GM12878 (cell line): ENCODE data around the gene POFUT2.

ENCODE experiments used
- FOXK2 ChIP-seq: fragments of 450-650 bp; IDR thresholded peaks from 2 replicates; pipeline ENCODE4 v1.6.1; 2017; ENCODE audit warnings: mild to moderate bottlenecking, moderate library complexity
- HDGF ChIP-seq: fragments of 450-650 bp; IDR thresholded peaks from 2 replicates; pipeline ENCODE4 v1.6.1; 2016; ENCODE audit warnings: antibody characterized with exemption
- NFYA ChIP-seq: IDR thresholded peaks from 2 replicates; pipeline ENCODE4 v1.6.1; 2011; ENCODE audit warnings: low read depth, mild to moderate bottlenecking, low read length, improper control_type of control experiment, borderline replicate concordance
- TF ChIP-seq, protein P1 (sequence below), 3 experiments: IDR thresholded peaks in 2 of 3; conservative IDR thresholded peaks in 1 of 3; 2 replicates each; pipeline ENCODE4 v1.5.1; 2011; ENCODE audit warnings: low read depth in 3 of 3, low read length in 3 of 3, mild to moderate bottlenecking in 3 of 3, control low read depth in 2 of 3, moderate library complexity in 2 of 3, inconsistent platforms in 1 of 3, mixed read lengths in 1 of 3; ENCODE audit not compliant: control insufficient read depth in 2 of 3, insufficient read depth in 1 of 3; ENCODE audit errors: extremely low read depth in 1 of 3

DNA sequence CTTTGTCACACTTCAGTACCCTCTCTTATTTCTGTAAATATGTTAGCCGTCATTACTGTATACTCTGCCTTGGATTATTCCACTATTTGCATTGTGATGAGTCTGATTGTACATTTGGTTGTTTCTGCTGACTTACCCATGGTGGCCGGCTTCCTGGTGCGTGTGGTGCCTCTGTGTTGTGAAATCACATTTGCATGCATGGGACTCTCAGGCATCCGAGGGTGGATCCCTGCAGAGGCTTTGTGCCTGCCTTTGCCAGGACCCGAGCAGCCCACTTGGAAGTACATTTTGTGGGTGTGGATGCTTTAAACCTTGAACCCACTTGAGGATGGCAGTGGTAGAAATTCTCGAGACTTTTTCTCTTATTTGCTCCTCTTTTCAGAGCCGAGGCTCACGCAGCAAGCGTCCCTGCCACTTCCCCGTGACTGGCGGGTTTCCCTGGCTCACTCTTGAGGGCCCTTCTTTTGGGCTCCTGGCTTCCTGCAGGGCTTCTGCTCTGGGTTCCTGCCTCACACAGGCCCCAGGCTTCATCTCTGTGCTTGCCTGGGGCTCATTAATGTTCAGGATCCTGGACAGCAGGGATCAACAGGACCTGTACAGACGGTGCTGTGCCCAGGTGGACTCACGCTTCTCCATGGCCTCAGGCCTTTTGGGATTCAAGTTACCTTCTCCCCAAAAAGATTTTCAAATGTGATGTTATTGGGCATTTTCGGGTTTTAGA, 36.6 kb downstream of the POFUT2 start:
- TF ChIP-seq, protein P1, sequence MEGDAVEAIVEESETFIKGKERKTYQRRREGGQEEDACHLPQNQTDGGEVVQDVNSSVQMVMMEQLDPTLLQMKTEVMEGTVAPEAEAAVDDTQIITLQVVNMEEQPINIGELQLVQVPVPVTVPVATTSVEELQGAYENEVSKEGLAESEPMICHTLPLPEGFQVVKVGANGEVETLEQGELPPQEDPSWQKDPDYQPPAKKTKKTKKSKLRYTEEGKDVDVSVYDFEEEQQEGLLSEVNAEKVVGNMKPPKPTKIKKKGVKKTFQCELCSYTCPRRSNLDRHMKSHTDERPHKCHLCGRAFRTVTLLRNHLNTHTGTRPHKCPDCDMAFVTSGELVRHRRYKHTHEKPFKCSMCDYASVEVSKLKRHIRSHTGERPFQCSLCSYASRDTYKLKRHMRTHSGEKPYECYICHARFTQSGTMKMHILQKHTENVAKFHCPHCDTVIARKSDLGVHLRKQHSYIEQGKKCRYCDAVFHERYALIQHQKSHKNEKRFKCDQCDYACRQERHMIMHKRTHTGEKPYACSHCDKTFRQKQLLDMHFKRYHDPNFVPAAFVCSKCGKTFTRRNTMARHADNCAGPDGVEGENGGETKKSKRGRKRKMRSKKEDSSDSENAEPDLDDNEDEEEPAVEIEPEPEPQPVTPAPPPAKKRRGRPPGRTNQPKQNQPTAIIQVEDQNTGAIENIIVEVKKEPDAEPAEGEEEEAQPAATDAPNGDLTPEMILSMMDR (IDR thresholded peaks at IDR 0.05 in 2 of 3, conservative IDR thresholded peaks at IDR 0.05 in 1 of 3; ENCODE audit: control insufficient read depth in 2 of 3, extremely low read depth in 1 of 3, insufficient read depth in 1 of 3, low read depth in 3 of 3, low read length in 3 of 3) = no peak
- TF ChIP-seq NFYA (no peak), HDGF (no peak), FOXK2 (no peak)
